Endothelial cell of umbilical vein (primary cell): ENCODE measurements around the gene ELAVL1. TPM values are rescaled to one million over a fixed set of nuclear protein-coding genes. Genes with fewer than 3 reads are reported as not detected.

Experiments
- BruUV-seq: library from RNA; stranded (reverse); fragments of 400-500 nt; replicated peaks from 2 replicates; lab custom pipeline; 2021; lab: Mats Ljungman, UMichigan
- CTCF ChIA-PET: fragments of 300-600, 350-600 bp; sonication (Branson Sonifier 250); formaldehyde crosslinking; loops from one replicate; lab custom pipeline; 2021; ENCODE audit warnings: antibody characterized with exemption, inconsistent platforms; lab: Charles Lee
- POLR2A ChIA-PET: fragments of 300-600, 350-600 bp; sonication (Branson Sonifier 250); formaldehyde crosslinking; loops from one replicate; lab custom pipeline; 2021; ENCODE audit warnings: antibody characterized with exemption, inconsistent platforms; lab: Charles Lee
- DNase-seq: peaks from one replicate; pipeline ENCODE4 v3.0.0-alpha.2; 2011; ENCODE audit warnings: low read depth, low spot score
- FAIRE-seq: peaks from 2 replicates; lab custom pipeline; 2011; peaks lifted over from hg19 to GRCh38; lab: Jason Lieb, UNC
- H2AFZ ChIP-seq: 2 replicates; pipeline ENCODE4 v1.6.0; 2012; ENCODE audit warnings: low read depth, low read length, control low read depth, inconsistent platforms
- H3K27ac ChIP-seq: 2 replicates; pipeline ENCODE4 v1.5.1; 2011; ENCODE audit warnings: low read depth, mild to moderate bottlenecking, control low read depth, low read length, moderate library complexity; ENCODE audit not compliant: insufficient read depth
- H3K27me3 ChIP-seq, 2 experiments: 2 replicates each; pipeline versions ENCODE4 v1.6.0 to v1.6.1; 2011; ENCODE audit warnings: low read length in 2 of 2, mixed read lengths in 1 of 2; ENCODE audit not compliant: control insufficient read depth in 2 of 2, insufficient read depth in 2 of 2
- H3K36me3 ChIP-seq, 2 experiments: 2 replicates in 1 of 2; 3 replicates in 1 of 2; pipeline ENCODE4 v1.5.1; 2011; ENCODE audit warnings: low read length in 2 of 2, mild to moderate bottlenecking in 1 of 2, moderate library complexity in 1 of 2; ENCODE audit not compliant: control insufficient read depth in 2 of 2, insufficient read depth in 2 of 2; ENCODE audit errors: extremely low read depth in 1 of 2
- H3K4me1 ChIP-seq: 3 replicates; pipeline ENCODE4 v1.5.1; 2011; ENCODE audit warnings: mild to moderate bottlenecking, low read length; ENCODE audit not compliant: control insufficient read depth, insufficient read depth; ENCODE audit errors: extremely low read depth
- H3K4me2 ChIP-seq: 2 replicates; pipeline ENCODE4 v1.6.1; 2011; ENCODE audit warnings: low read length, control low read depth, mixed read lengths; ENCODE audit not compliant: insufficient read depth
- H3K4me3 ChIP-seq, 3 experiments: fragments of 200-600 bp in 1 of 3; sonication (generic), shearing (Covaris generic) in 1 of 3; replicated peaks in 1 of 3; 2 replicates each; pipeline ENCODE4 v1.5.1; 2011 to 2016; ENCODE audit warnings: control low read depth in 3 of 3, low read length in 3 of 3, mild to moderate bottlenecking in 2 of 3, inconsistent platforms in 1 of 3, low read depth in 1 of 3, moderate library complexity in 1 of 3; ENCODE audit not compliant: insufficient read depth in 1 of 3
- H3K79me2 ChIP-seq: 2 replicates; pipeline ENCODE4 v1.6.0; 2012; ENCODE audit warnings: low read length, inconsistent platforms; ENCODE audit not compliant: control insufficient read depth, insufficient read depth
- H3K9ac ChIP-seq: replicated peaks from 2 replicates; pipeline ENCODE3; 2011; ENCODE audit warnings: low read length, control low read depth; ENCODE audit not compliant: insufficient read depth; ENCODE audit errors: extremely low read depth
- H3K9me1 ChIP-seq: replicated peaks from 3 replicates; pipeline ENCODE4 v1.6.0; 2011; ENCODE audit warnings: mild to moderate bottlenecking, low read length; ENCODE audit not compliant: control insufficient read depth, insufficient read depth; ENCODE audit errors: extremely low read depth
- H3K9me3 ChIP-seq: replicated peaks from 2 replicates; pipeline ENCODE4 v1.5.1; 2012; ENCODE audit warnings: low read length, inconsistent platforms; ENCODE audit not compliant: control insufficient read depth, insufficient read depth
- H4K20me1 ChIP-seq: replicated peaks from 2 replicates; pipeline ENCODE3; 2011; ENCODE audit warnings: mild to moderate bottlenecking, low read length; ENCODE audit not compliant: control insufficient read depth, insufficient read depth; ENCODE audit errors: extremely low read depth
- CTCF ChIP-seq, 2 donors: IDR thresholded peaks; 1 replicate in 1 of 2; 2 replicates in 1 of 2; pipeline ENCODE4 v1.5.1; 2011; ENCODE audit warnings: low read length in 2 of 2, mild to moderate bottlenecking in 2 of 2, moderate library complexity in 2 of 2, control low read depth in 1 of 2, inconsistent platforms in 1 of 2, low read depth in 1 of 2; ENCODE audit not compliant: insufficient read depth in 1 of 2; ENCODE audit errors: extremely low read depth in 1 of 2
- FOS ChIP-seq: IDR thresholded peaks from 2 replicates; pipeline ENCODE4 v1.6.1; 2011; ENCODE audit warnings: mild to moderate bottlenecking, low read length, moderate library complexity, borderline replicate concordance; ENCODE audit not compliant: insufficient read depth
- GATA2 ChIP-seq: IDR thresholded peaks from 2 replicates; pipeline ENCODE4 v1.7.0; 2011; ENCODE audit warnings: low read depth, mild to moderate bottlenecking, moderate library complexity, mixed read lengths, low read length; ENCODE audit not compliant: insufficient read length, insufficient read depth
- JUN ChIP-seq: IDR thresholded peaks from 2 replicates; pipeline ENCODE4 v1.6.1; 2011; ENCODE audit warnings: borderline replicate concordance, low read depth; ENCODE audit not compliant: insufficient read length, insufficient read depth
- MYC ChIP-seq: IDR thresholded peaks from one replicate; pipeline ENCODE4 v1.6.1; 2011; ENCODE audit warnings: mild to moderate bottlenecking, low read depth, low read length
- POLR2A ChIP-seq: IDR thresholded peaks from 2 replicates; pipeline ENCODE4 v1.6.1; 2012; ENCODE audit warnings: low read depth, mild to moderate bottlenecking, control low read depth, low read length
- POLR2AphosphoS5 ChIP-seq: IDR thresholded peaks from 2 replicates; pipeline ENCODE4 v1.6.1; 2012; ENCODE audit warnings: low read depth, mild to moderate bottlenecking, control low read depth, low read length, moderate library complexity; ENCODE audit not compliant: insufficient read depth
- dilution Hi-C: fragments of 300-500 bp; cut with MboI; formaldehyde crosslinking; loops from one replicate; pipeline ENCODE4 v1.15.0; 2019; ENCODE audit warnings: low sequenced_read_pairs; ENCODE audit not compliant: extremely low pct_ligation_motif_present
- intact Hi-C: fragments of 100-400 bp; cut with micrococcal nuclease; formaldehyde crosslinking; loops from one replicate; pipeline ENCODE4 v1.10.0; 2022
- polyA plus RNA-seq, 4 experiments: library from polyadenylated mRNA; depleted of rRNA in 3 of 4; stranded (reverse) in 3 of 4; unstranded in 1 of 4; fragments of >200 nt; gene quantifications; 2 replicates each; pipeline versions ENCODE4 v1.2.1 to v1.2.3, GENCODE V29; 2011 to 2012; ENCODE audit warnings: missing spikeins in 1 of 4
- total RNA-seq: library from RNA; stranded (reverse); gene quantifications from 2 replicates; pipeline ENCODE4 v1.2.3, GENCODE V29; 2021

ELAVL1 gene
- total and polyA plus RNA-seq, 2 donors (not counting 3 experiments of a cell fraction or from before 2014, with no cell fraction given), result 46.8 to 134 TPM

GRCh38 chr19:7986321-7987113 is 18.9 kb downstream of the ELAVL1 start:
- Histone ChIP-seq H4K20me1 (no peaks in the 10 kb centered on the region), H2AFZ (no peak overlapping the region), H3K4me2 (no peak overlapping the region), H3K9ac (no peak overlapping the region), H3K36me3 (peaks cover 15 to 60% of the 10 kb centered on the region in 2 experiments), H3K9me3 (no peaks in the 10 kb centered on the region), H3K79me2 (peaks cover 63% of the 10 kb centered on the region), H3K4me3 (no peak overlapping the region), H3K9me1 (no peaks in the 10 kb centered on the region), H3K4me1 (peaks cover 8% of the 10 kb centered on the region), H3K27me3 (no peaks in the 10 kb centered on the region), H3K27ac (no peak overlapping the region)
- intact Hi-C loops (no loop called here), dilution Hi-C loops (no loop called here)
- FAIRE-seq (no peak), DNase-seq (peak; percentile 30)
- ChIA-PET POLR2A (no interaction called here), CTCF (interaction anchor here (1.1 to 1.9 kb wide), 3 partner anchors 14 to 42 kb away, joined by 3 to 7 read pairs (median 5); no protein-coding TSS in a partner anchor)
- TF ChIP-seq MYC (no peak), JUN (peak; percentile 35)
- no TSS peak for BruUV-seq

- dilution Hi-C loops, result no loop called here
- no peak overlapping the region for H3K27ac ChIP-seq
- peaks cover 11 to 57% of the 10 kb centered on the region in 2 experiments for H3K36me3 ChIP-seq
- H3K9me3 ChIP-seq, result no peaks in the 10 kb centered on the region
- CTCF ChIA-PET, result interaction anchor here (1.6 kb wide), 2 partner anchors 15 to 17 kb away, joined by 5 to 8 read pairs; no protein-coding TSS in a partner anchor
- FAIRE-seq (no peak), DNase-seq (no peak)
- H2AFZ ChIP-seq, result no peak overlapping the region
- H3K4me1 ChIP-seq, result peaks cover 8% of the 10 kb centered on the region
- H4K20me1 ChIP-seq, result no peaks in the 10 kb centered on the region
- peaks cover 58% of the 10 kb centered on the region for H3K79me2 ChIP-seq
- H3K9ac ChIP-seq, result no peak overlapping the region
- H3K4me2 ChIP-seq, result no peak overlapping the region
- H3K27me3 ChIP-seq, result no peaks in the 10 kb centered on the region
- BruUV-seq, result no TSS peak
- POLR2A ChIA-PET, result no interaction called here
- H3K9me1 ChIP-seq, result no peaks in the 10 kb centered on the region
- TF ChIP-seq POLR2A (no peak), FOS (no peak), JUN (no peak), MYC (no peak), POLR2AphosphoS5 (no peak), CTCF (IDR thresholded peaks at IDR 0.05; ENCODE audit: extremely low read depth in 1 of 2, insufficient read depth in 1 of 2, low read depth in 1 of 2, low read length in 2 of 2) (no peak), GATA2 (no peak)
- intact Hi-C loops, result no loop called here
- H3K4me3 ChIP-seq, result no peak overlapping the region
Observed at GRCh38 chr19:7985481-7985911, 19.9 kb downstream of the ELAVL1 start.
